Measurements from ENCODE around the gene PAPOLB. TPM values are rescaled to one million over a fixed set of nuclear protein-coding genes. Genes with fewer than 3 reads are reported as not detected.

PAPOLB gene
- total RNA-seq, 1 donor from 2014 or later: not detected

DNA sequence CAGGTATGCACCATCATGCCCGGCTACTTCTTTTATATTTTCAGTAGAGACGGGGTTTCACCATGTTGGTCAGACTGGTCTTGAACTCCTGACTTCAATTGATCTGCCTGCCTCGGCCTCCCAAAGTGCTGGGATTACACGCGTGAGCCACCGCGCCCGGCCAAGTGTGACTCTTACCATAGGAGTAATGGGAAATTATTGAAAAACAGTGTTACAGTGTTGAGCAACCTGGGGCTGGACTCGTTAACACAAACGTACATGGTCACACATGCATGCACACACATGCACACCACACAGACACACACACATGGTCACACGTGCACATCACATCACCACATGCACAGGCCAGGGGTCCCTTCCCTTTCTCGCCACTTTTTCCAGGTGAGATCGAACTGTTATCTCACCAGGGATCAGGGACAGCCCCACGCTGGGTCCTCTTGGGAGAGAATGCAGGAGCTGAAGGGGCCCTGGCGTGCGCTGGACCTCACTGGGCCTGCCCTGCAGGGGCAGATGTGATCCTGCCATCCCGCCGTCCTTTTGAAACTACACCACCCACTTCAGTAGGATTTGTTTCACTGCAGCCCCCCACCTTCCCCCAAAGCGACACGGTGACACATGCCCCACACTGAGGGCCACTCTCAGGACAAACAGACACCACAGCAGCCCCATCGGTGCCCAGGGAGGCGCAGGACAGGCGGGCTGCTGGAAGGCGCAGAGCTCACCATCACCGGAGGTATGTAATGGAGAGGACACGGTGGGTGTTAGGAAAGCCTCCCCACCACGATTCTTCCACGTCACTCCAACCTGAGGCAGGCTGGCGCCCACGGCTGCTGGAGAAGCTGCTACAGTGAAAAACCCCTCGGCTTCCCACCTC, 11.5 kb upstream of the PAPOLB start:
- no peaks in the 10 kb centered on the region for H3K36me3 ChIP-seq (ENCODE audit: control insufficient read depth, insufficient read depth, low read length)
- TF ChIP-seq, protein P1, sequence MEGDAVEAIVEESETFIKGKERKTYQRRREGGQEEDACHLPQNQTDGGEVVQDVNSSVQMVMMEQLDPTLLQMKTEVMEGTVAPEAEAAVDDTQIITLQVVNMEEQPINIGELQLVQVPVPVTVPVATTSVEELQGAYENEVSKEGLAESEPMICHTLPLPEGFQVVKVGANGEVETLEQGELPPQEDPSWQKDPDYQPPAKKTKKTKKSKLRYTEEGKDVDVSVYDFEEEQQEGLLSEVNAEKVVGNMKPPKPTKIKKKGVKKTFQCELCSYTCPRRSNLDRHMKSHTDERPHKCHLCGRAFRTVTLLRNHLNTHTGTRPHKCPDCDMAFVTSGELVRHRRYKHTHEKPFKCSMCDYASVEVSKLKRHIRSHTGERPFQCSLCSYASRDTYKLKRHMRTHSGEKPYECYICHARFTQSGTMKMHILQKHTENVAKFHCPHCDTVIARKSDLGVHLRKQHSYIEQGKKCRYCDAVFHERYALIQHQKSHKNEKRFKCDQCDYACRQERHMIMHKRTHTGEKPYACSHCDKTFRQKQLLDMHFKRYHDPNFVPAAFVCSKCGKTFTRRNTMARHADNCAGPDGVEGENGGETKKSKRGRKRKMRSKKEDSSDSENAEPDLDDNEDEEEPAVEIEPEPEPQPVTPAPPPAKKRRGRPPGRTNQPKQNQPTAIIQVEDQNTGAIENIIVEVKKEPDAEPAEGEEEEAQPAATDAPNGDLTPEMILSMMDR (IDR thresholded peaks at IDR 0.05; ENCODE audit: insufficient read depth, low read length, severe bottlenecking): no peak
- no peaks in the 10 kb centered on the region for H3K27me3 ChIP-seq (ENCODE audit: control insufficient read depth, insufficient read depth, low read length)
- FAIRE-seq: no peak
- no peak overlapping the region for H3K4me3 ChIP-seq (ENCODE audit: low read depth, low read length)
- DNase-seq (ENCODE audit: low read depth): no peak

DNA sequence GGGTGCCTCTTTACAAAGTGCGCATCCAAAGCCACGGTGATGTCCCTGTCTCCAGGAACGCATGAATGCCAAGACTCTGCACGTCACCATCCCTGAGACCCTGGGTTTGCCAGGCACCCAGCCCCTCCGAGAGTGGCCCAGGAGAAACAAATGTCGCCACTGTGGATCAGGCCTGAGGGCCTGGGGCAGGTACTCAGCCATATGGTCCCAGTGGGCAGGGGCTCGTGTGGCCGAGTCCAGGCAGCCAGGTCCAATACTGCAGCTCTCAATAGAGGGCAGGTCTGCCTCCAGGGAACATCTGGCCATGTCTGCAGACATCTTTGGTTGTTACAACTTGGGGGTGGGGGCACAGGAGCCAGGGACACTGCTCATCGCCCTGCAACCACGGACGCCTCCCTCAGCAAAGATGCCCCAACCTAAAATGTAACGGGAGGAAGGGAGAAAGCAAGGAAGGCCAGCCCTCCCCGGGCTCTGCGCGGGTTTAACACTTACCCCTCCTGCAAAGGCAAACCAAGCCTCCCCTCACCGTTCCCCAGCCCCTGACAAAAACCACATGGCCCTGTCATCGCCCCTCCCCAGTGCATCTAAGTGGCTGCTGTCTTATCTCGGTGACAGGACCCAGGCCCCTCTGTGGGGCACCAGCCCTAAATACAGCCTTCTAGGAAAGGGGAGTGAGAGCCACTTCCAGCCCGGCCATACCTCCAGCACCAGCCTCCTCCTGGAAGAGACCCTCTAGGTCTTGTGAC, 10.3 kb upstream of the PAPOLB start:
- no peak for DNase-seq (ENCODE audit: low read depth)
- Histone ChIP-seq H3K27me3 (ENCODE audit: control insufficient read depth, insufficient read depth, low read length) (no peaks in the 10 kb centered on the region), H3K36me3 (ENCODE audit: control insufficient read depth, insufficient read depth, low read length) (no peaks in the 10 kb centered on the region), H3K4me3 (ENCODE audit: low read depth, low read length) (no peak overlapping the region)
- no peak for FAIRE-seq
- TF ChIP-seq, protein P1 (IDR thresholded peaks at IDR 0.05; ENCODE audit: insufficient read depth, low read length, severe bottlenecking): no peak

DNA sequence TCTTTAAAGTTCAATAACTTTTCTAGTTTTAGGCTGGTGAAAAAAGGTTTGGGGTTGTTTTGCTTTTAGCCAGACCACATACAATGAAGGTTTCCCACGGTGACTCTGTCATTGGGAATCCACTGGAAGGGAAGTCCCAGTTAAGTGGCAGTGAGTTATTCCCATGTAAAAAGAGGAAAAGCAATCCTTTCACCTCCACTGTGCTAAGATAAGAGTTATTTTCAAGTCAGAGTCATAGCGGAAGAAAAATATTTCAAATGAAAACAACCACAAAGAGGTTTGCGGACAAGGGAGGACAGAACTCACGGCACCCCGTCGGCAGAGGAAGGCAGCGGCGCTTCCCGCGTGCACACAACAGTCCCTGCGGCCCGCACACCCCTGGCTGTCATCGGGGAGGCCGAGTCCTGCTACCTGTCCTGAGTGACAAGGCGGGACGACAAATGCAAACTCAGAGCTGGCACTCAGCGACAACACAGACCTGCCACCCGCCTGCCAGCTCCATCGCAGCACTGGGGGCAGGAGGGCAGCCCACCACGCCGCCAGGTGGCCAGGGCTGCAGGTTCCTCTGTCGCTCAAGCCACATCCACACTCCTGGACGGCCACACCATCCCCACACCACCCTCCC, 9.3 kb upstream of the PAPOLB start:
- no peak for FAIRE-seq
- TF ChIP-seq, protein P1 (IDR thresholded peaks at IDR 0.05; ENCODE audit: insufficient read depth, low read length, severe bottlenecking): no peak
- Histone ChIP-seq H3K27me3 (ENCODE audit: control insufficient read depth, insufficient read depth, low read length) (no peaks in the 10 kb centered on the region), H3K4me3 (ENCODE audit: low read depth, low read length) (no peak overlapping the region), H3K36me3 (ENCODE audit: control insufficient read depth, insufficient read depth, low read length) (no peaks in the 10 kb centered on the region)
- no peak for DNase-seq (ENCODE audit: low read depth)

DNA sequence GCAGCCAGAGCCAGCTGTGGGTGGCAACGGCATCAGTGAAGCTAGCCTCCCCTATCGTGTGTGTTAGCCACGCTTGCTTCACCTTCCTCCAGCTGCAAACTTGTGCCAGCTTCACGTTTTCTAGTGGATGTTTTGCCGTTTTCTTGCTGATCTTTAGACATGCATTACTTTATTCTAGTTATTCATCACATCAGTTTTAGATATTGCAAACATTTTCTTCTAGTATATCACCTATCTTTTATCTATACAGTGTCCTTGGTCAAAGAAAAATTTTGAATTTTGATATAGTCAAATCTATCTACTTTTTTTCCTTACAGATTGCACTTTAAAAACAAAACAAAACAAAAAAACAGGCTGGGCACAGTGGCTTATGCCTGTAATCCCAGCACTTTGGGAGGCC, 6.7 kb upstream of the PAPOLB start:
- Histone ChIP-seq H3K36me3 (ENCODE audit: control insufficient read depth, insufficient read depth, low read length) (no peaks in the 10 kb centered on the region), H3K4me3 (ENCODE audit: low read depth, low read length) (no peak overlapping the region), H3K27me3 (ENCODE audit: control insufficient read depth, insufficient read depth, low read length) (no peaks in the 10 kb centered on the region)
- FAIRE-seq (no peak), DNase-seq (ENCODE audit: low read depth) (no peak)
- TF ChIP-seq, protein P1 (IDR thresholded peaks at IDR 0.05; ENCODE audit: insufficient read depth, low read length, severe bottlenecking): no peak

DNA sequence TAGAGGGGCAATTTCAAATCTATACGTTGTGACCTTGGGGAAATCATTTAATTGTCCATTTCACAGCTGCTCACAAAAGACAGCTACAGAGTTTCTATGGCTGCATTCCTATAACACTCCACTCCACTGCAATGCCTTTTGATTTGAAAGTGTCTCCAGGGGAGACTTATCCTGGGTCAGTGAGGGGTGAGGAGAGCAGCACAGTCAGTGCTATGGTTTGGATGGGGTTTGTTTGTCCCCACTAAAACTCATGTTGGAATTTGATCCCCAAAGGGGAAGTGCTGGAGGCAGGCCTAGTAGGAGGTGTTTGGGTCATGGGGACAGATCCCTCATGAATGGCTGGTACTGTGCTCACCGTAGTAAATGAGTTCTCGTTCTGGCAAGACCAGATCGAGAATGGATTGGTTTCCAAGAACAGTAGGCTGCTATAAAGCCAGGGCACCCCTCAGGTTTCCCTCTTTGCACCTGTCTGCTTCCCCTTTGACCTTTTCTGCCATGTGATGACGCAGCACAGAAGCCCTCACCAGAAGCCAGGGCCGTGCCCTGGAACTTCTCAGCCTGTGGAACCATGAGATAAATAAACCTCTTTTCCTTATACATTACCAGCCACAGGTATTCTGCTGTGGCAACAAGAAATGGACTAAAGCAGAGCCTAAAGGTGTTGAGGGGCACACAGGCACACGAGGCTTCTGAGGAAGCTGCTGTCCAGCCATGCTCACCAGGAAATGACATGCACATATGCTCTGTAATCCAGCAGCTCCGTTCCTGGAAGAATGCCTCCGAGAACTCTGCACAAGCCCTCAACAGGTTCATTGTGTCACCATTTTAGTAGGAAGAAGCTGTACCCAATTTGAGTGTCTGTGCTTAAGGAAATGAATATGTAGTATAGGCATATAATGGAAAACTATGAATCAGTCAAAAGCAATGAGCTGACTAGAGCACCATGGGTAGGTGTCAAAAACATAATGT, 5.0 kb upstream of the PAPOLB start:
- FAIRE-seq (no peak), DNase-seq (ENCODE audit: low read depth) (no peak)
- Histone ChIP-seq H3K36me3 (ENCODE audit: control insufficient read depth, insufficient read depth, low read length) (no peaks in the 10 kb centered on the region), H3K4me3 (ENCODE audit: low read depth, low read length) (no peak overlapping the region), H3K27me3 (ENCODE audit: control insufficient read depth, insufficient read depth, low read length) (no peaks in the 10 kb centered on the region)
- TF ChIP-seq, protein P1 (IDR thresholded peaks at IDR 0.05; ENCODE audit: insufficient read depth, low read length, severe bottlenecking): no peak

All from bronchial epithelial cell (primary cell).